GM12891 (cell line): ENCODE data around the gene SEPTIN12.

Experiments used
- PAX5 ChIP-seq: IDR thresholded peaks from 2 replicates; pipeline ENCODE4 v1.6.1; 2011; ENCODE audit warnings: low read length, moderate library complexity, mild to moderate bottlenecking; ENCODE audit not compliant: insufficient read depth, severe bottlenecking
- POLR2A ChIP-seq: IDR thresholded peaks from 2 replicates; pipeline ENCODE4 v1.6.1; 2011; ENCODE audit warnings: low read depth, low read length, control low read depth
- POLR2AphosphoS5 ChIP-seq: IDR thresholded peaks from 2 replicates; pipeline ENCODE4 v1.6.1; 2011; ENCODE audit warnings: low read depth, low read length, control low read depth
- POU2F2 ChIP-seq: IDR thresholded peaks from 2 replicates; pipeline ENCODE4 v1.6.1; 2011; ENCODE audit warnings: low read depth, mild to moderate bottlenecking, control low read depth, low read length, moderate library complexity
- SPI1 ChIP-seq: IDR thresholded peaks from 2 replicates; pipeline ENCODE4 v1.6.1; 2011; ENCODE audit warnings: low read depth, low read length, control low read depth
- TAF1 ChIP-seq: IDR thresholded peaks from 2 replicates; pipeline ENCODE4 v1.6.1; 2011; ENCODE audit warnings: low read depth, low read length, control low read depth

DNA sequence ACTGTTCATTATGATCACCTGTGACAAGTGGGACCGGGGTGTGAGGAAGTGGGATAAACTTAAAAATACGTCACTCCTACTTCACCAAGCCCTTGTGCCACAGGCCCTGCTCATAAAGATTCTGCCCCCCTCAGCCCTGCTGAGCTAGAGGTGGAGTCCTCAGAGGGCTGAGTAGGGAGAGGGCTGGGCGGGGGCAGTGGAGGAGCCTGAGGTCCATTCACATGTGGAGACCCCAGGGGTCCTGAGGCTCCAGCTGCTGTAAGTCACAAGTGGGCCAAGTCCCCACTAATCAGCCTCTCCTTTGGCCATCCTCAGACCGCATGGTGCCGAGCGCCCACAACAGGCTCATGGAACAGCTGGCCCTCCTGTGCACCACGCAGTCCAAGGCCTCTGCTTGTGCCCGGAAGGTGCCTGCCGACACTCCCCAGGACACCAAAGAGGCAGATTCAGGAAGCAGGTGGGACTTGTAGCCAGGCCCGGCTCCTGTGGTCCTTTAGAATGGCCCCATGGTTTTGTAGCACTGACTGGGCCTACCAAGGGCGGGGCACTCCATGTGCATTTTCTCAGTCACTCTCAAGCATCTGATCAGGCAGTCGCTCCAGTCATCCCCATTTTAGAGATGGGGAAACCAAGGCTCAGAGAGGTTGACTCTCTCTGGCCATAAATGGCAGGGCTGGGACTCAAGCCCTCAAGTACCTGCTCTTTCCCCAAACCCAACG lies 43.4 kb downstream of the SEPTIN12 start:
- TF ChIP-seq POLR2AphosphoS5 (no peak), POLR2A (no peak), TAF1 (no peak), PAX5 (no peak), POU2F2 (no peak), SPI1 (peak; percentile 49; the same call in 1 of the 2 replicates)
